GM21515 (cell line): ENCODE data around the gene RNF111.
"Not testable (repeated sequence)": the region's sequence is repeated elsewhere in the genome, so short reads cannot be mapped to it uniquely, and the experiment has no call there.

Experiments
- ATAC-seq: cut with Tn5 transposase; IDR thresholded peaks from one replicate; pipeline ENCODE4 v1.9.1; 2021; ENCODE audit not compliant: unreplicated experiment

RNF111 gene

GRCh38 chr15:59052915-59053407 is 65.5 kb downstream of the RNF111 start:
- ATAC-seq, result no peak

- ATAC-seq, result no peak
These were observed 66.0 kb downstream of the RNF111 start for GRCh38 chr15:59053482-59053881.

GRCh38 chr15:59059076-59059597 is 71.7 kb downstream of the RNF111 start:
- ATAC-seq, result no peak

- ATAC-seq, result no peak
These were observed 72.9 kb downstream of the RNF111 start for GRCh38 chr15:59060348-59060747.

- ATAC-seq, result no peak
These were observed 75.6 kb downstream of the RNF111 start for GRCh38 chr15:59063042-59063441.

GRCh38 chr15:59069430-59069829 is 82.0 kb downstream of the RNF111 start:
- no peak for ATAC-seq

GRCh38 chr15:59074607-59075006 is 87.1 kb downstream of the RNF111 start:
- no peak for ATAC-seq

GRCh38 chr15:59087731-59088130 is 100.3 kb downstream of the RNF111 start:
- no peak for ATAC-seq

- ATAC-seq, result no peak
These were observed 106.6 kb downstream of the RNF111 start for GRCh38 chr15:59094077-59094476.

- ATAC-seq, result no peak
These were observed 109.0 kb downstream of the RNF111 start for GRCh38 chr15:59096429-59096828.

GRCh38 chr15:59099162-59099685 is 111.8 kb downstream of the RNF111 start:
- ATAC-seq, result no peak

- ATAC-seq, result no peak
These were observed 117.1 kb downstream of the RNF111 start for GRCh38 chr15:59104602-59104911.

- peak; percentile 98 for ATAC-seq
These were observed 117.7 kb downstream of the RNF111 start, which contains the start of gene CCNB2 for GRCh38 chr15:59104912-59105732. TSS of gene CCNB2 (plus strand) at chr15:59105146. CDS start at chr15:59105269, 123 bp downstream.

- no peak for ATAC-seq
These were observed 118.4 kb downstream of the RNF111 start for GRCh38 chr15:59105854-59106253.

GRCh38 chr15:59111251-59111650 is 123.8 kb downstream of the RNF111 start:
- no peak for ATAC-seq

- no peak for ATAC-seq
These were observed 127.6 kb downstream of the RNF111 start for GRCh38 chr15:59115047-59115446.

- ATAC-seq, result no peak
These were observed 128.7 kb downstream of the RNF111 start for GRCh38 chr15:59116141-59116540.

- ATAC-seq, result no peak
These were observed 129.3 kb downstream of the RNF111 start for GRCh38 chr15:59116771-59117170.

- ATAC-seq, result no peak
These were observed 132.2 kb downstream of the RNF111 start for GRCh38 chr15:59119625-59120024.

GRCh38 chr15:59120937-59121336 is 133.5 kb downstream of the RNF111 start:
- ATAC-seq, result no peak

- ATAC-seq, result no peak
These were observed 136.8 kb downstream of the RNF111 start for GRCh38 chr15:59124261-59124660.

GRCh38 chr15:59125683-59126082 is 138.2 kb downstream of the RNF111 start:
- ATAC-seq, result not testable (repeated sequence)
